WTC11 (cell line): Measurements from ENCODE around the gene AQP12B. TPM values are rescaled to one million over a fixed set of nuclear protein-coding genes. Genes with fewer than 3 reads are reported as not detected.

ENCODE experiments used
- ATAC-seq: fragments of 200-7000 bp; cut with Tn5 transposase; 2 replicates; pipeline ENCODE4 v1.10.0; 2021; ENCODE audit warnings: mild to moderate bottlenecking, moderate library complexity
- CTCF ChIA-PET: fragments of 300-600 bp; sonication (Branson Sonifier 250); formaldehyde crosslinking; loops from one replicate; lab custom pipeline; 2021; ENCODE audit warnings: antibody characterized with exemption; lab: Charles Lee
- POLR2A ChIA-PET: fragments of 350-600 bp; sonication (Branson Sonifier 250); formaldehyde crosslinking; loops from one replicate; lab custom pipeline; 2021; ENCODE audit warnings: antibody characterized with exemption; lab: Charles Lee
- DNase-seq: peaks from one replicate; pipeline ENCODE4 v3.0.0; 2021; ENCODE audit warnings: low spot score
- H3K27ac Mint-ChIP-seq: 2 replicates; pipeline ENCODE4 v1.8.0; 2021; ENCODE audit warnings: mixed read lengths
- H3K27me3 Mint-ChIP-seq: 2 replicates; pipeline ENCODE4 v1.8.0; 2021; ENCODE audit warnings: low read depth, mild to moderate bottlenecking, moderate library complexity, mixed read lengths
- H3K36me3 Mint-ChIP-seq: 2 replicates; pipeline ENCODE4 v1.8.0; 2021; ENCODE audit warnings: mixed read lengths
- H3K4me1 Mint-ChIP-seq: 2 replicates; pipeline ENCODE4 v1.8.0; 2022; ENCODE audit warnings: mixed read lengths
- H3K4me3 Mint-ChIP-seq: 2 replicates; pipeline ENCODE4 v1.8.0; 2021; ENCODE audit warnings: mild to moderate bottlenecking, moderate library complexity, mixed read lengths
- H3K9me3 Mint-ChIP-seq: 2 replicates; pipeline ENCODE4 v1.8.0; 2021; ENCODE audit warnings: mixed read lengths
- ATF1 ChIP-seq: sonication (generic); formaldehyde crosslinking; IDR thresholded peaks from 2 replicates; pipeline ENCODE4 v1.8.1; 2023; ENCODE audit warnings: mild to moderate bottlenecking, moderate library complexity, missing genetic modification reagents
- GTF2I ChIP-seq: fragments of 250-450 bp; sonication (Bioruptor Pico); conservative IDR thresholded peaks from 2 replicates; pipeline ENCODE4 v1.4.0; 2021; ENCODE audit warnings: mild to moderate bottlenecking
- JAZF1 ChIP-seq: fragments of 250-450 bp; sonication (Bioruptor Pico); IDR thresholded peaks from 2 replicates; pipeline ENCODE4 v1.9.0; 2021; ENCODE audit warnings: moderate library complexity, mild to moderate bottlenecking, inconsistent platforms
- MXD4 ChIP-seq: fragments of 250-450 bp; sonication (Bioruptor Pico); IDR thresholded peaks from 2 replicates; pipeline ENCODE4 v1.8.0; 2021; ENCODE audit warnings: mild to moderate bottlenecking, moderate library complexity, borderline replicate concordance
- MYBL2 ChIP-seq: sonication (generic); formaldehyde crosslinking; IDR thresholded peaks from 2 replicates; pipeline ENCODE4 v1.8.1; 2023; ENCODE audit warnings: mild to moderate bottlenecking, moderate library complexity, missing genetic modification reagents
- NFYB ChIP-seq: sonication (generic); formaldehyde crosslinking; conservative IDR thresholded peaks from 2 replicates; pipeline ENCODE4 v1.8.0; 2022; ENCODE audit warnings: low read depth, missing genetic modification reagents
- RORB ChIP-seq: fragments of 250-450 bp; sonication (Bioruptor Pico); IDR thresholded peaks from 2 replicates; pipeline ENCODE4 v1.9.0; 2021; ENCODE audit warnings: mild to moderate bottlenecking
- TCF7 ChIP-seq: sonication (generic); formaldehyde crosslinking; IDR thresholded peaks from 2 replicates; pipeline ENCODE4 v1.8.0; 2022; ENCODE audit warnings: mild to moderate bottlenecking, low read depth, missing genetic modification reagents, moderate library complexity
- TP53 ChIP-seq: sonication (generic); formaldehyde crosslinking; IDR thresholded peaks from 2 replicates; pipeline ENCODE4 v1.8.1; 2023; ENCODE audit warnings: mild to moderate bottlenecking, missing genetic modification reagents
- ZNF219 ChIP-seq: sonication (generic); formaldehyde crosslinking; IDR thresholded peaks from 2 replicates; pipeline ENCODE4 v1.8.0; 2023; ENCODE audit warnings: missing genetic modification reagents, mild to moderate bottlenecking, borderline replicate concordance
- ZNF317 ChIP-seq: sonication (generic); formaldehyde crosslinking; IDR thresholded peaks from 2 replicates; pipeline ENCODE4 v1.8.1; 2023; ENCODE audit warnings: low read depth, mild to moderate bottlenecking, moderate library complexity, missing genetic modification reagents, borderline replicate concordance
- ZNF671 ChIP-seq: fragments of 250-450 bp; sonication (Bioruptor Pico); IDR thresholded peaks from 2 replicates; pipeline ENCODE4 v1.8.0; 2021; ENCODE audit warnings: mild to moderate bottlenecking
- total RNA-seq: library from RNA; stranded (reverse); gene quantifications from 3 replicates; pipeline ENCODE4 v1.2.3, GENCODE V29; 2021
- TF ChIP-seq, protein P1 (sequence below): sonication (generic); formaldehyde crosslinking; IDR thresholded peaks from 2 replicates; pipeline ENCODE4 v1.8.1; 2023; ENCODE audit warnings: mild to moderate bottlenecking, missing genetic modification reagents, moderate library complexity
- TF ChIP-seq, protein P2 (sequence below): sonication (generic); formaldehyde crosslinking; conservative IDR thresholded peaks from 2 replicates; pipeline ENCODE4 v1.8.1; 2023; ENCODE audit warnings: mild to moderate bottlenecking, low read depth, missing genetic modification reagents, moderate library complexity
- TF ChIP-seq, protein P3 (sequence below): sonication (generic); formaldehyde crosslinking; IDR thresholded peaks from 2 replicates; pipeline ENCODE4 v1.8.0; 2022; ENCODE audit warnings: mild to moderate bottlenecking, missing genetic modification reagents
- TF ChIP-seq, protein P4 (sequence below): fragments of 250-450 bp; sonication (Bioruptor Pico); IDR thresholded peaks from 2 replicates; pipeline ENCODE4 v2.1.2; 2022; ENCODE audit warnings: mild to moderate bottlenecking, moderate library complexity
- TF ChIP-seq, protein P5 (sequence below): sonication (generic); formaldehyde crosslinking; IDR thresholded peaks from 2 replicates; pipeline ENCODE4 v1.8.1; 2022; ENCODE audit warnings: missing genetic modification reagents, borderline replicate concordance
- TF ChIP-seq, protein P6 (sequence below): sonication (generic); formaldehyde crosslinking; IDR thresholded peaks from 2 replicates; pipeline ENCODE4 v1.8.1; 2023; ENCODE audit warnings: mild to moderate bottlenecking, missing genetic modification reagents, moderate library complexity
- TF ChIP-seq, protein P7 (sequence below): sonication (generic); formaldehyde crosslinking; IDR thresholded peaks from 2 replicates; pipeline ENCODE4 v1.8.1; 2022; ENCODE audit warnings: low read depth, mild to moderate bottlenecking, moderate library complexity, missing genetic modification reagents, borderline replicate concordance
- TF ChIP-seq, protein P8 (sequence below): fragments of 250-450 bp; sonication (Bioruptor Pico); IDR thresholded peaks from 2 replicates; pipeline ENCODE4 v1.9.0; 2021; ENCODE audit warnings: mild to moderate bottlenecking

AQP12B gene
- total RNA-seq, 1 experiment from 2014 or later, result not detected

DNA sequence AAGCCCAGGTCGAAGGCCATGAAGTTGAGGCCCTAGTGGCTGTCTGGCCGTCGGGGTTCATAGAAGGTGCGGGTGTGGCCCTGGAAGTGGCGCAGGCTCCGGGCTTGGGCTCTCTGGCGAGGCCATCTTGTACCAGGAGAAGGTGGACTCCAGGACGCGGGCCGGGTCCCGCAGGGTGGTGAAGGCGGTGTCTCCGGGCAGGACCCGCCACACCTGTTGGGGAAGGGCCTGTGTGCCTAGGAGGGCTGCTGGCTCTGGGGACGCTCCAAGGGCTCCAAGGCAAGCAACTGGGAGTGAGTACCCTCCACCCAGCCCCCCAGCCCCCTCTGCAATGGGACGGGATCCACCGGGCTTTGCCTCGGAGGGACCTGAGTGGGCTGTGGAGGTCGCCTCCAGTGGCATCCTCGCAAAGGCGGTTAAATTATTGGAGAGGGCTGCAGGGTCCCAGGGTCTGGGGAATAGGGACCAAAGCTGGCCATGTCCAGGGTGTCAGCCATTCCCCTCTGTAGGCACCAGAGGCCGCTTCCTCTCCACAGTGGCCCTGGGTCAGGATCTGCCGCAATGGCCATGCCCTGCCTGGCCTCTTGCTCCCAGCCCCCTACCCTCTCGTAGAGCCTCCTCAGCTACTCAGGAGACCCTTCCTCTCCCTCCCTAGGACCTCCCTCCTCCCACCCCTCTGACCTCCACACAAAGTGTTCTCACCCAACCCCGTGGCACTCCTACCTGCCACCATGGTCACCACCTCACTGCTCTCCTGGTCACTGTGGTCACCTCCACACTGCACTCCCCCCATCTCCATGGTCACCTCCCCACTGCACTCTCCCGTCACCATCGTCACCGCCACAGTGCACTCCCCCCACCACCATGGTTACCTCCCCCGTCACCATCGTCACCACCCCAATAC lies 19.3 kb upstream of the AQP12B start:
- H3K27ac Mint-ChIP-seq, result no peak overlapping the region
- ChIA-PET CTCF (interaction anchor here (1.2 kb wide), 1 partner anchor 188 kb away, joined by 3 read pairs; no protein-coding TSS in a partner anchor), POLR2A (interaction anchor here (0.7 kb wide), 1 partner anchor 182 kb away, joined by 4 read pairs; no protein-coding TSS in a partner anchor)
- TF ChIP-seq GTF2I (CRISPR knock-in tag) (no peak), MXD4 (CRISPR knock-in tag) (no peak), JAZF1 (no peak), TP53 (no peak), TCF7 (CRISPR knock-in tag) (no peak), NFYB (CRISPR knock-in tag) (no peak), ZNF671 (CRISPR knock-in tag) (no peak), ATF1 (CRISPR knock-in tag) (no peak), RORB (CRISPR knock-in tag) (no peak), ZNF317 (no peak), ZNF219 (CRISPR knock-in tag) (no peak), MYBL2 (CRISPR knock-in tag) (no peak)
- TF ChIP-seq, protein P1, sequence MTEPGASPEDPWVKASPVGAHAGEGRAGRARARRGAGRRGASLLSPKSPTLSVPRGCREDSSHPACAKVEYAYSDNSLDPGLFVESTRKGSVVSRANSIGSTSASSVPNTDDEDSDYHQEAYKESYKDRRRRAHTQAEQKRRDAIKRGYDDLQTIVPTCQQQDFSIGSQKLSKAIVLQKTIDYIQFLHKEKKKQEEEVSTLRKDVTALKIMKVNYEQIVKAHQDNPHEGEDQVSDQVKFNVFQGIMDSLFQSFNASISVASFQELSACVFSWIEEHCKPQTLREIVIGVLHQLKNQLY (CRISPR knock-in tag), result no peak
- TF ChIP-seq, protein P2, sequence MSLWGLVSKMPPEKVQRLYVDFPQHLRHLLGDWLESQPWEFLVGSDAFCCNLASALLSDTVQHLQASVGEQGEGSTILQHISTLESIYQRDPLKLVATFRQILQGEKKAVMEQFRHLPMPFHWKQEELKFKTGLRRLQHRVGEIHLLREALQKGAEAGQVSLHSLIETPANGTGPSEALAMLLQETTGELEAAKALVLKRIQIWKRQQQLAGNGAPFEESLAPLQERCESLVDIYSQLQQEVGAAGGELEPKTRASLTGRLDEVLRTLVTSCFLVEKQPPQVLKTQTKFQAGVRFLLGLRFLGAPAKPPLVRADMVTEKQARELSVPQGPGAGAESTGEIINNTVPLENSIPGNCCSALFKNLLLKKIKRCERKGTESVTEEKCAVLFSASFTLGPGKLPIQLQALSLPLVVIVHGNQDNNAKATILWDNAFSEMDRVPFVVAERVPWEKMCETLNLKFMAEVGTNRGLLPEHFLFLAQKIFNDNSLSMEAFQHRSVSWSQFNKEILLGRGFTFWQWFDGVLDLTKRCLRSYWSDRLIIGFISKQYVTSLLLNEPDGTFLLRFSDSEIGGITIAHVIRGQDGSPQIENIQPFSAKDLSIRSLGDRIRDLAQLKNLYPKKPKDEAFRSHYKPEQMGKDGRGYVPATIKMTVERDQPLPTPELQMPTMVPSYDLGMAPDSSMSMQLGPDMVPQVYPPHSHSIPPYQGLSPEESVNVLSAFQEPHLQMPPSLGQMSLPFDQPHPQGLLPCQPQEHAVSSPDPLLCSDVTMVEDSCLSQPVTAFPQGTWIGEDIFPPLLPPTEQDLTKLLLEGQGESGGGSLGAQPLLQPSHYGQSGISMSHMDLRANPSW, result no peak
- TF ChIP-seq, protein P3, sequence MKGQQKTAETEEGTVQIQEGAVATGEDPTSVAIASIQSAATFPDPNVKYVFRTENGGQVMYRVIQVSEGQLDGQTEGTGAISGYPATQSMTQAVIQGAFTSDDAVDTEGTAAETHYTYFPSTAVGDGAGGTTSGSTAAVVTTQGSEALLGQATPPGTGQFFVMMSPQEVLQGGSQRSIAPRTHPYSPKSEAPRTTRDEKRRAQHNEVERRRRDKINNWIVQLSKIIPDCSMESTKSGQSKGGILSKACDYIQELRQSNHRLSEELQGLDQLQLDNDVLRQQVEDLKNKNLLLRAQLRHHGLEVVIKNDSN (CRISPR knock-in tag), result no peak
- TF ChIP-seq, protein P4, sequence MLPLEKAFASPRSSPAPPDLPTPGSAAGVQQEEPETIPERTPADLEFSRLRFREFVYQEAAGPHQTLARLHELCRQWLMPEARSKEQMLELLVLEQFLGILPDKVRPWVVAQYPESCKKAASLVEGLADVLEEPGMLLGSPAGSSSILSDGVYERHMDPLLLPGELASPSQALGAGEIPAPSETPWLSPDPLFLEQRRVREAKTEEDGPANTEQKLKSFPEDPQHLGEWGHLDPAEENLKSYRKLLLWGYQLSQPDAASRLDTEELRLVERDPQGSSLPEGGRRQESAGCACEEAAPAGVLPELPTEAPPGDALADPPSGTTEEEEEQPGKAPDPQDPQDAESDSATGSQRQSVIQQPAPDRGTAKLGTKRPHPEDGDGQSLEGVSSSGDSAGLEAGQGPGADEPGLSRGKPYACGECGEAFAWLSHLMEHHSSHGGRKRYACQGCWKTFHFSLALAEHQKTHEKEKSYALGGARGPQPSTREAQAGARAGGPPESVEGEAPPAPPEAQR (CRISPR knock-in tag), result no peak
- TF ChIP-seq, protein P5, sequence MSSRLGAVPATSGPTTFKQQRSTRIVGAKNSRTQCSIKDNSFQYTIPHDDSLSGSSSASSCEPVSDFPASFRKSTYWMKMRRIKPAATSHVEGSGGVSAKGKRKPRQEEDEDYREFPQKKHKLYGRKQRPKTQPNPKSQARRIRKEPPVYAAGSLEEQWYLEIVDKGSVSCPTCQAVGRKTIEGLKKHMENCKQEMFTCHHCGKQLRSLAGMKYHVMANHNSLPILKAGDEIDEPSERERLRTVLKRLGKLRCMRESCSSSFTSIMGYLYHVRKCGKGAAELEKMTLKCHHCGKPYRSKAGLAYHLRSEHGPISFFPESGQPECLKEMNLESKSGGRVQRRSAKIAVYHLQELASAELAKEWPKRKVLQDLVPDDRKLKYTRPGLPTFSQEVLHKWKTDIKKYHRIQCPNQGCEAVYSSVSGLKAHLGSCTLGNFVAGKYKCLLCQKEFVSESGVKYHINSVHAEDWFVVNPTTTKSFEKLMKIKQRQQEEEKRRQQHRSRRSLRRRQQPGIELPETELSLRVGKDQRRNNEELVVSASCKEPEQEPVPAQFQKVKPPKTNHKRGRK (CRISPR knock-in tag), result no peak
- TF ChIP-seq, protein P6, sequence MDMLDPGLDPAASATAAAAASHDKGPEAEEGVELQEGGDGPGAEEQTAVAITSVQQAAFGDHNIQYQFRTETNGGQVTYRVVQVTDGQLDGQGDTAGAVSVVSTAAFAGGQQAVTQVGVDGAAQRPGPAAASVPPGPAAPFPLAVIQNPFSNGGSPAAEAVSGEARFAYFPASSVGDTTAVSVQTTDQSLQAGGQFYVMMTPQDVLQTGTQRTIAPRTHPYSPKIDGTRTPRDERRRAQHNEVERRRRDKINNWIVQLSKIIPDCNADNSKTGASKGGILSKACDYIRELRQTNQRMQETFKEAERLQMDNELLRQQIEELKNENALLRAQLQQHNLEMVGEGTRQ (CRISPR knock-in tag), result no peak
- TF ChIP-seq, protein P7, sequence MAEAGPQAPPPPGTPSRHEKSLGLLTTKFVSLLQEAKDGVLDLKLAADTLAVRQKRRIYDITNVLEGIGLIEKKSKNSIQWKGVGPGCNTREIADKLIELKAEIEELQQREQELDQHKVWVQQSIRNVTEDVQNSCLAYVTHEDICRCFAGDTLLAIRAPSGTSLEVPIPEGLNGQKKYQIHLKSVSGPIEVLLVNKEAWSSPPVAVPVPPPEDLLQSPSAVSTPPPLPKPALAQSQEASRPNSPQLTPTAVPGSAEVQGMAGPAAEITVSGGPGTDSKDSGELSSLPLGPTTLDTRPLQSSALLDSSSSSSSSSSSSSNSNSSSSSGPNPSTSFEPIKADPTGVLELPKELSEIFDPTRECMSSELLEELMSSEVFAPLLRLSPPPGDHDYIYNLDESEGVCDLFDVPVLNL (CRISPR knock-in tag), result no peak
- TF ChIP-seq, protein P8, sequence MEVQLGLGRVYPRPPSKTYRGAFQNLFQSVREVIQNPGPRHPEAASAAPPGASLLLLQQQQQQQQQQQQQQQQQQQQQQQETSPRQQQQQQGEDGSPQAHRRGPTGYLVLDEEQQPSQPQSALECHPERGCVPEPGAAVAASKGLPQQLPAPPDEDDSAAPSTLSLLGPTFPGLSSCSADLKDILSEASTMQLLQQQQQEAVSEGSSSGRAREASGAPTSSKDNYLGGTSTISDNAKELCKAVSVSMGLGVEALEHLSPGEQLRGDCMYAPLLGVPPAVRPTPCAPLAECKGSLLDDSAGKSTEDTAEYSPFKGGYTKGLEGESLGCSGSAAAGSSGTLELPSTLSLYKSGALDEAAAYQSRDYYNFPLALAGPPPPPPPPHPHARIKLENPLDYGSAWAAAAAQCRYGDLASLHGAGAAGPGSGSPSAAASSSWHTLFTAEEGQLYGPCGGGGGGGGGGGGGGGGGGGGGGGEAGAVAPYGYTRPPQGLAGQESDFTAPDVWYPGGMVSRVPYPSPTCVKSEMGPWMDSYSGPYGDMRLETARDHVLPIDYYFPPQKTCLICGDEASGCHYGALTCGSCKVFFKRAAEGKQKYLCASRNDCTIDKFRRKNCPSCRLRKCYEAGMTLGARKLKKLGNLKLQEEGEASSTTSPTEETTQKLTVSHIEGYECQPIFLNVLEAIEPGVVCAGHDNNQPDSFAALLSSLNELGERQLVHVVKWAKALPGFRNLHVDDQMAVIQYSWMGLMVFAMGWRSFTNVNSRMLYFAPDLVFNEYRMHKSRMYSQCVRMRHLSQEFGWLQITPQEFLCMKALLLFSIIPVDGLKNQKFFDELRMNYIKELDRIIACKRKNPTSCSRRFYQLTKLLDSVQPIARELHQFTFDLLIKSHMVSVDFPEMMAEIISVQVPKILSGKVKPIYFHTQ (CRISPR knock-in tag), result no peak
- H3K4me3 Mint-ChIP-seq, result no peak overlapping the region
- H3K4me1 Mint-ChIP-seq, result no peaks in the 10 kb centered on the region
- peak; percentile 17 for DNase-seq
- no peaks in the 10 kb centered on the region for H3K27me3 Mint-ChIP-seq
- H3K9me3 Mint-ChIP-seq, result no peaks in the 10 kb centered on the region
- no peak for ATAC-seq
- no peaks in the 10 kb centered on the region for H3K36me3 Mint-ChIP-seq
